HG03060 (cell line): ENCODE data around the gene MKS1.

ENCODE experiments used
- ATAC-seq: cut with Tn5 transposase; IDR thresholded peaks from one replicate; pipeline ENCODE4 v1.9.1; 2021; ENCODE audit warnings: low read depth, moderate number of reproducible peaks; ENCODE audit not compliant: unreplicated experiment

The MKS1 gene

DNA sequence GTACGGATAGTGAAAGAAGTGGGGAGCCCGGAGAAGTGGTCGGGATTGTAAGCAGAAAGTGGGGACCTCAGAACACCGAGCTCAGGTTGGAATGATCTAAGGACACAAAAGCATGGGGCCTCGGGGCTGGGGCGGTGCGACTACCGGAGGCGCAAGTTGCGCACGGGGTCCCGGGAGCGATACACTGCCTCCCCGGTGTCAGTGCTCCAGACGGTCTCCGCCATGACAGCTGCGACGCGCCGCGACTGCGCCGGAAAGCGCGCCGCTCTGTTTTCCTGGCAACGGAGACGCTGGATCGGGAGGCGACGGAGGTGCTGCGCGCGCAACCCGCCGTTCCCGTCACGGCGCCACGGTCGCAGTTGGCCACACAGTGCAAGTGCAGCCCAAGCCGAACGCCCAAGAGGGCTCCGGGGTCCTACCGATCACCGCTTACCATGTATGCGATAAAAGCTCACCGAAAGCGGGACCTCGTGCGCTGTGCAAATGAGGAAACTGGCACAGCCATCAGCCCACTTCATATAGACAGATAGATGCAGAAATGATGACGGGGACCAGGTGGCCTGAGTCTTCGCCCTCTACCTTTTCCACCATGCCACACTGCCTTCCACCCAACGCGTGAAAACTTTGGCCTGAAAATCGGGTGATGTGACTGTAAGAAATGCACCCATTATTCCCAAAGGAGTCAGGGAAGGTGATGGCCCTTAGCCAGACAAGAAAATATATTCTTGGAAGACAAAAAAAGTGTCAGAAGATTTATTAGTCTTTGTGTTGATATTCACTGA is at the start of gene MKS1:
Gene MKS1, minus strand, starts transcription at position 249 of the 782 bp plus-strand sequence. Its CDS starts 25 bp downstream, at position 224.
- ATAC-seq, result peak; percentile 81

DNA sequence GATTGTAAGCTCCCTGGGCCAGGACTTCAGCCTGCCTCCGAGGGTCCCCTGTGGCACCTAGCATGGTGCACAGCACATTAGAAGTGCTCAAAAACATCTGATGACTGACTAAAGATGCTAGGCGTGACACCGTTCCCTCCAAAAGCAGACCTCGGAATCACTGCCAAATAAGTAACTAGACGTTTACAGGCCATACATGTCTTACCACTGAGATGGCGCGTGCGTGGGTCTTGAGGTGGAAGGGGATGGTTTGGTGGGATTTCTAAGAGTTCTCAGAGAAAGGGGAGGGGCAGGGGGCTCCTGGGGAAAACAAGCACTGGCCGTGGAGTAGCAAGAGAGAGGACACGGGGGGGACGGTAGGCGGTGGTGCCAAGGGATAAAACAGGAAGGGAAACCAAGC is 49.3 kb upstream of the MKS1 start:
- ATAC-seq, result no peak

DNA sequence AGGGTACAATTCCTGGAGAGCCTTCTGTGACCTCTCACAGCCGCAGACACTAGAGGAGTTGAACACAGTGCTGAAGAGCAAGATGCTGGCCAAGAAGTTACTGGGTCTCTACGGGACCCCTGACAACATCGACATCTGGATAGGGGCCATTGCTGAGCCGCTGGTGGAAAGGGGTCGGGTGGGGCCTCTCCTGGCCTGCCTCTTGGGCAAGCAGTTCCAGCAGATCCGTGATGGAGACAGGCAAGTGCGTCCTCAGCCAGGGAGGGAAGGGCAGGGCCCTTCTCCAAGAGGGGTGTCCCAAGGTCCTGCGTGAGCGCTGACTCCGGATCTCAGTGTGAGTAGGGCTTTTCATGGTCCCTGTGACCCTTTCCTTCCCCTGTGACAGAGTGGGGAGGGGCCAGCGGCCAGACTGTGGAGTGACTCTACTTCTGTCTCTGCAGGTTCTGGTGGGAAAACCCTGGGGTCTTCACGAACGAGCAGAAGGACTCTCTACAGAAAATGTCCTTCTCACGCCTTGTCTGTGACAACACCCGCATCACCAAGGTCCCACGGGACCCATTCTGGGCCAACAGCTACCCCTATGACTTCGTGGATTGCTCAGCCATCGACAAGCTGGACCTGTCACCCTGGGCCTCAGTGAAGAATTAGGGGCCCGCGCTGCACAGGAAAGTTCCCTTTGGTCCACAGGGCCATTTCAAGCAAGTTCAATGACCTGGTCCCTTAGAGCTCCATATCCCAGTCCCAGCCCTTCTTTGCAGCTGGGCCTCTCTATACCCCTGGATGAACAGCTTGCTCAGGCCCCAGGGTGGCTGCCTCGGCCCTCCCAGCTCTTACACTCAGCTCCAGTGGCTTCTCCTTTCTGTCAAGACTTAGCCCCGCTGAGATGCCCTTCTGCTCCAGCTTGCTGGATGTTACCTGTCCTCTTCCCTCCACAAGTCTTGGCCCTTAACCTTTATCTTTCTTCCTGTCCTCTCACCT is 48.6 kb upstream of the MKS1 start:
- ATAC-seq, result no peak

DNA sequence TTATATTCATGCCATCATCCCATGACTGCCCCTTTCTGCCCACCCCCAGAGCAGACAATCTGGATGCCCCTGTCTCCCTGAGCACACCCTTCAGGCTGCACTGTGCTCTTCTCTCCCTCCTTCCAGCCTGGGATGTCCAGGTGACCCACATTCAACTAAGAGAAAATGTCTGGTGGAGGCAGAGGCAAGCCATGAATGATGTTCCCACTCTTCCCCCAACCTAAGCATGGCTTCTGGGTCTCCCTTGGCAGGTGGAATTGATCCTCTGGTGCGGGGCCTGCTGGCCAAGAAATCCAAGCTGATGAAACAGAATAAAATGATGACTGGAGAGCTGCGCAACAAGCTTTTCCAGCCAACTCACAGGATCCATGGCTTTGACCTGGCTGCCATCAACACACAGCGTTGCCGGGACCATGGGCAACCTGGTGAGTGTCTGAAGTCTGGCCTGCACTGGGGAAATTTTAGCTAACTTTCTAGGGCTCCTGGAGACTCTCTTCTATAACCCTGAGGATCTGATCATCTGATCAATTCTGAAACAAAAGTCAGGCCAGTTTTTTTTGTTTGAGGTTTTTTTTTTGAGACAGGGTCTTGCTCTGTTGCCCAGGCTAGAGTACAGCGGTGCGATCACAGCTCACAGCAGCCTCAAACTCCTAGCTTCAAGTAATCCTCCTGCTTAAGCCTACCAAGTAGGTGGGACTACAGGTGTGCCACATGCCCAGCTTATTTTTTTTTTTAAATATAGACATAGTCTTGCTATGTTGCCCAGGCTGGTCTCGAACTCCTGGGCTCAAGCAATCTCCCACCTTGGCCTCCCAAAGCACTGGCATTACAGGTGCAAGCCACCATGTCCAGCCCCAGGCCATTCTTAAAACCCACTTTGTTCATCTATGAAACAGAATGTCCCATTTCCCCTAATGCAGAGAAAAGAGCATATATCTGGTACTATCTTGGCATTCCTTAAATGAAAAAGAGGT is 47.1 kb upstream of the MKS1 start:
- ATAC-seq, result no peak

DNA sequence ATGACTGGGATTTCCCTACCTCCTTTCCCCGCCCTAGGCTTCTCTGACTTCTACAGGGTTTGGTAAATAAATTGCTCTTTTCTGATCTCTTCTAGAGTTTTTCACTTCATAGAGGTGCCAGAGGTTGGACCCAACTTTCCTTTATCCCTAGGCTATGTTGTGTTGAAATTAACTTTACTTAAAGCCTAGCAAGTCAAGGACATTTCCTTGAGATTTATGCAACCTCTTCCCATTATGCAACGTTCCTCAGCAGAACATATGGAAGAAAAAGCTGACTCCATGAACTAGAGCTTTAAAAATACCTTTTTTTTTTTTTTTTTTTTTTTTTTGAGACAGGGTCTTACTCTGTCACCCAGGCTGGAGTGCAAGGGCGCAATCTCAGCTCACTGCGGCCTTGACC is 46.2 kb upstream of the MKS1 start:
- ATAC-seq, result no peak

DNA sequence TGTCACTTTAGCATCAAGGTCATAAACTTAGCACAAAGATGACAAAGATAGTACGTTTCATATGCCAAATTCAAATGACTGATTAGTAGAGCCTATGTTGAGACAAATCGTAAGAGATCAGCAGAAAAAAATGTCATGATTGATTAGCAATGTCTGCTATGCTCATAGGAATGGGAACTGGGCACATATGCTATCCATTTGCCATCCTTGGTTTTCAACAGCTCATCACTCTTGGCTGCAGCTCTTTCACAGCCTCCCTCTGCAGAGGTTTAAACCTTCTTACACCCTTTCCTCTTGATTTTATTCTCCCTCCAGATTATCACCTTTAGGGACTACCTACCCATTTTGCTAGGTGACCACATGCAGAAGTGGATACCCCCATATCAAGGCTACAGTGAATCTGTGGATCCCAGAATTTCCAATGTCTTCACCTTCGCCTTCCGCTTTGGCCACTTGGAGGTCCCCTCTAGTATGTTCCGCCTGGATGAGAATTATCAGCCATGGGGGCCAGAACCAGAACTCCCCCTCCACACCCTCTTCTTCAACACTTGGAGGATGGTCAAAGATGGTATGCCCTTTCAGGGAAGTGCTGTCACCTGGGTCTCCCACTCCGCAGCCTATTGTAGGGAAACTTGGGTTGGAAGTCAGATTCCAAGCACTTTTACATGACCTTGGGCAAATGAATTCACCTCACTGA is 45.5 kb upstream of the MKS1 start:
- no peak for ATAC-seq

DNA sequence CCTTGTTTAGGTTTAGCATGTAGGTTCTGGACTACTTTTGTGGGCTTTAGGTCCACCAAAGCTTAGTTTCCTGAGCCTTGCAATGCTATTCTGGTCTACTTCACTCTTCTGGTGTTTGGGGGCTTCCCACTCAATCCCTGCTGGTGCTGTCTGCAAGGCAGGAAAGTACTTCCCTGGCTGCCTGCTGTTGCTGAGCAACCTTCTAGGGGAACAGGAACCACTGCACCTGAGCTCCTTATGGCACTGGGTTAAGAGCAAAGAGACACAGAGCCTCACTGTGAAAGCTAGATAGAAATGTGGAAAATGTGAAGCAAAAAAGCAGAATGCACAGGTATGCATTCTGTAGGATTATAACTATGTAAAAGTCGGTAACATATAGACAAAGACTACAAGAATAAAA is 44.7 kb upstream of the MKS1 start:
- no peak for ATAC-seq

DNA sequence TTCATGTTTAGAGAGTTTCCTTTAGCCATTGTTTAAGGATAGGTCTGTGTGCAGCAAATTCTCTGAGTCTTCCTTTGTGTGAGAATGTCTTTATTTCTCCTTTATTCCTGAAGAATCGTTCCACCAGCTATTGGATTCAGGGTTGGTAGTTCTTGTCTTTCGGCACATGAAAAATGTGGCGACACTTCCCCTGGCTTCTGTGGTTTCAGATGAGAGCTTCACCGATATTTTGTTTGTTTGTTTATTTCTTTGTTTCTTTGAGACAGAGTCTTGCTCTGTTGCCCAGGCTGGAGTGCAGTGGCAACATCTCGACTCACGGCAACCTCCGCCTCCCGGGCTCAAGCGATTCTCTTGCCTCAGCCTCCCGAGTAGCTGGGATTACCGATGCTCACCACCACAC is 43.1 kb upstream of the MKS1 start:
- ATAC-seq, result no peak

DNA sequence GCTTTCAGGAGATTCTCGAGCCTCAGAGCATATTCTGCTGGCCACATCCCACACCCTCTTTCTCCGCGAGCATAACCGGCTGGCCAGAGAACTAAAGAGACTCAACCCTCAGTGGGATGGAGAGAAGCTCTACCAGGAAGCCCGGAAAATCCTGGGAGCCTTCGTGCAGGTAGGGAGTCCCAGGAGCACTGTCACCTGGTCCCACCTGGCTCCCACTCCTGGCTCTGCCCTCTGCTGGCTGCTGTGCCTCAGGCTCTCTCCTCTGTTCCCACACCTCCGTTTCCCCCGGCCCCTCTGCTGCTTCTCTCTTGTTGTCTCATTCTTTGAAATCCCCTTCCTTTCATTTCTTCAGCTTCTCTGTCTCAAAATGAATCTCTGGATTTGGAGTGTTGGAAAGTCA is 35.7 kb upstream of the MKS1 start:
- no peak for ATAC-seq

DNA sequence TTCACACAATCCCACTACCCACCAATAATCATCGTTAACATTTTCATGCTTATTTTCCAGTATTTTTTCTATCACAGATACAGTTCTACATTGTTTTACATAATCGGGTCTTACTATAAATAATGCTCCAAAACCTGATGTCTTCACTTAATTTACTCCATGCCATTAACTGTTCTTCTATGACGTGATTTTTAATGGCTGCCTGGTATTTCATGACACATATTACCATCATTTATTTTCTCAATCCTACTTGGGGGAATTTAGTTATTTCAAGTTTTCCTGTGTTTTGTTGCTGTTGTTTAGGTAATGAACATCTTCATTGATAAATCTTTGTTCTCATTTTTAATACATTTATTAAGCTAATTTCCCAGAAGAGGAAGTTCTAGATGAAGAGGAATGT is 34.0 kb upstream of the MKS1 start:
- no peak for ATAC-seq

DNA sequence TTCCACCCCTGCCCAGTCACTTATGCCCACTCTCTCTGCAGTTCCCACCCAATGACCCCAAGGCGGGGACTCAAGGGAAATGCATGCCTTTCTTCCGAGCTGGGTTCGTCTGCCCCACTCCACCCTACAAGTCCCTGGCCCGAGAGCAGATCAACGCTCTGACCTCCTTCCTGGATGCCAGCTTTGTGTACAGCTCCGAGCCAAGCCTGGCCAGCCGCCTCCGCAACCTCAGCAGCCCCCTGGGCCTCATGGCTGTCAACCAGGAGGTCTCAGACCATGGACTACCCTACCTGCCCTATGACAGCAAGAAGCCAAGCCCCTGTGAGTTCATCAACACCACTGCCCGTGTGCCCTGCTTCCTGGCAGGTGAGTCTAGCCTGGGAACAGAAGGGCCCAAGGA is 33.1 kb upstream of the MKS1 start:
- no peak for ATAC-seq

DNA sequence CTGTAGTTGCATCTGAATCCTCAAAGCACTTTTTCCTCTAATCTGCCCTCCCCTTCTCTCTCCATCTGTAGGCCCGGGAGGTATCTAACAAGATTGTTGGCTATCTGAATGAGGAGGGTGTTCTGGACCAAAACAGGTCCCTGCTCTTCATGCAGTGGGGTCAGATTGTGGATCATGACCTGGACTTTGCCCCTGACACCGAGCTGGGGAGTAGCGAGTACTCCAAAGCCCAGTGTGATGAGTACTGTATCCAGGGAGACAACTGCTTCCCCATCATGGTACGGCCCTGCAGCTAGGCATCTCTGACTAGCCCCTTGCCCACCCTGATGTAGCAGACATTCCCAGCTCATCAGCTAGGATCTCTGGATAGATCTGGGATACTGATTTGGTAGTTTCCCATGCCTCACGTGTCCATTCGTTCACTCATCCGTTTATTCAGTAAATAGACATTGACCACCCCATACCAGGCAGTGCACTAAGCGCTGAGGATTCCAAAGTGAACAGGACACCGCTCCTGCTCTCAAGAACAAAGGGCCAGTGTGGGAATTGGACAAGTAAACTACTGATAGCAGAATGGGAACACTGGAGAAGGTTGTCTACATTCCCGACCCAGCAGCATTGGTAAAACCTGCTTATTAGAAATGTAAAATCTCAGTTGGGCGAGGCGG is 31.4 kb upstream of the MKS1 start:
- ATAC-seq, result no peak

DNA sequence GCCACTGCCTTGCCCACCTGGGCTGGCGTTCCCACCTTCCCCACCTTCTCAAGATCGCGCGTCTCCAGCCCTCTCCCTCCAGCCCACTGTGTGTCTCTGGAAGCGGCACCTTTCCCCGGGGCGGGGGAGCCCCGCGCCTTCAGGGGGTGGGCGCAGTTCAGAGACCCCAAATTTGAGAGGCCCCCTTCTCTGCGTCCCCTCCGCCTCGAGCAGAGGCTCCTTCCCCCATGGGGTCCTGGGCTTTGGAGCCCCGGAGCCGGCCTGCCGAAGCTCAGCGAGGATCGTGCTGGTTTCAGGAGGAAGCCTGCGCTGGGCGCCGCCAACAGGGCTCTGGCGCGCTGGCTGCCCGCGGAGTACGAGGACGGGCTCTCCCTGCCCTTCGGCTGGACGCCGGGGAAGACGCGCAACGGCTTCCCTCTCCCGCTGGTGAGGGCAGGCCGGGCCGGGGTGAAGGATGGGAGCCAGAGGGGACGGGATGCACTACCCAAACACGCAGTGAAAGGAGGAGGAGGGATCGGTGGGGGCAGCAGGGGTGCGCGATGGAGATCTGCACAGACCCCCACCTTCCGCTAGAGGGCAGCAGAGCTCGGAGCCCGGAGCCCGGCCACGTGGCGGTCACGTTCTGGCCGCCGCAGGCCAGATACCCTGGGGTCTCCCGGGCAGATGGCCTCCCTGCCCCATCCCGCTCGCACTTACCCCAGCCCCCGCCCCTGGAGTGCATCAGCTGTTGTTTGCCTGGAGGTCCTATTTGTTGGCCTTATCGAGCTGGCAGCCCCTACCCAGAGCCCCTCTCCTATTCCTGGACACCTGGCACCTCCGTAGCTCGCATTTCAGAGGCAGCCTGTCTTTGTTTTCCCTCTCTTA is 30.4 kb upstream of the MKS1 start:
- ATAC-seq, result no peak

DNA sequence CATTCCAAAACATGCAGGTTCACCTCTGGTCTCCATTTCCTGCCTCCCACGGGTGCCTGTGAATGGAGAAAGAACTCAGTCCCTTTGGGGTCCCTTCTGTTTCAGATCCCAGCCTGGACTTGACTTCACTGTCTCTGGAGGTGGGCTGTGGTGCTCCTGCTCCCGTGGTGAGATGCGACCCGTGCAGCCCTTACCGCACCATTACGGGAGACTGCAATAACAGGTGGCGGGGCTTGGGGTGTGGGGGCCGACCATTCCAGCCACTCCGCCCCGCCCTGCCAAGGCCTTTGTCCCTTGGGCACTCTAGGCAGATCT is 29.9 kb upstream of the MKS1 start:
- ATAC-seq, result no peak

DNA sequence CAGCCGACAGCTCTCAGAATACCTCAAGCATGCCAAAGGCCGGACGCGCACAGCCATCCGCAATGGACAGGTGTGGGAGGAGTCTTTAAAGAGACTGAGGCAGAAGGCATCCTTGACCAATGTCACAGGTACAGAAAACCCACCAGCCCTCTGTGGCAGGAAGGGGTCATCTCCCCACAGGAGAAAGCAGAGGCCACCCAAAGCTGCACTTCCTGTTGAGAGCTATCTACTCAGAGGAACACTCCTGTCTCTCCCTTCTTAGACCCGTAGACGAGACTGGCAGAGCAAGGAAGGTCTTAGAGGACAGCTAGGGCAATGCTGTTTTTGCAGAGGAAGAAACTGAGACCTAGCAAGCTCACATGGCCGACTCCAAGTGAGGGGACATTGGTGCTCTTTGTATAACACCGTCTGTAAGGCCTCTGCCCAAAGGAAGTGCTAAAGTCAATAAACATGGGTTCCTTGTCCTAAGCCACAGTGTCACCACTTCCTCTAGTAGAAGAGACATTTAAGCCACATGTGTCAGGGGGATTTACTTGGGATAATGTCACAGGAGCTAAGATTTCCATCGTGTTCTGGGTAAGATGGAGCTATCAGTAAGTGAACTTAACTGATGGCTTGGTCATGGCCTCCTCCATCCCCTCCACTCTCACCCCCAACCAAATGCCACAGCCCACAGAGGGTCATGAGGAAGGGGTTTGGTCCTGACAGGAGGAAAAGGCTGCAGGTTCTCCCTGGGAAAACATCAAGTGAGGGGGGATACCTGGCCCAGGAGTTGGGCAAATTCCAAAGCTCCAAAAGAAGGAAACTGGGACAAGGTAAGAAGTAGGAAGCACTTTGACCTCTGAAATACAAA is 28.7 kb upstream of the MKS1 start:
- no peak for ATAC-seq

DNA sequence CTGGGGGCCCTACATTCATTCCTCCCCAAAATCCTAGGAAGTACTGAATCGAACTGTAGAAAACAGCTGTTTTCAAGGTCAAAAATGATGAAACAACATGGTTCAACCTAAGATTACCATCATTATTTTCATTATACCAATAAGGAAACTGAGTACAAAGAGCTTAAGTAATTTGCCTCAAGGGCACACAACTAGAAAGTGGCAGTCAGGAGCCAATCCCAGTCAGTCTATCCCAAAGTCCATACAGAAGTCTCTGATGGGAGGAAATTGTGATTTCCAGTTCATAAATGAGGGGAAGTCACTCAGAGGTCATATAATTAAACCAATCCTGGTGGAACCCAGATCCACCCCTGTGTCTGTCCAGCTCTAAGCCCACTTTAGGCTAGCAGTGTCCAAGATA is 27.7 kb upstream of the MKS1 start:
- ATAC-seq, result no peak

DNA sequence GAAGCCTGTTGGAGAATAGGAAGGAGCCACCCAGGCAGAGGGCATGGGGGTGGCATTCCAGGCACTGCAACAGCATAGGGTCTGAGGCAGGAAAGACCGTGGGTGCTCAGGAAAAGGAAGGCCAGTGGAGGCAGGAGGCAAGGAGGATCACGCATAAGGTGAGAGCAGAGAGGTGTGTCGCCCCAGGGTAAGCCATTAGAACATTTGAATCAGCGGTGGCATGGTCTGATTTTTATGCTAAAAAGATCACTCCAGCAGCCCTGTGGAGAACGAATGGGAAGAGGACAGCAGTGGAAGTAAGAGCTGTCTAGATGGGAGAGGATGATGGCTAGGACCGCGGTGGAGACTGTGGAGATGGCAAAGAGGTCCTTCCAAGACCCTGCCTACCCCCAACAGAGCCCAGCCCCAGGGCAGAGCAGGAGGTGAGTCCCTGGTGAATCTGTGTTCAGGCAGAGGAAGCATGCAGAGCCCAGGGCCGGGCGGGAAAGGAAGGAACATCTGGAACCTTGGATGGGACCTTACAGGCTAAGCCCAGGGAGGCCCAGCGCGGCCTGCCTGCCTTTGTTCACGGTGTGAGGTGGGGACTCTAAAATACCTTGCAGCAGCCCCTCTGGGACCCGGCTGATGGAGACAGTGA is 27.2 kb upstream of the MKS1 start:
- ATAC-seq, result no peak
